HG02943 (cell line): ENCODE data around the gene SUPT3H.

Experiments used
- ATAC-seq: cut with Tn5 transposase; IDR thresholded peaks from one replicate; pipeline ENCODE4 v1.9.1; 2021; ENCODE audit warnings: mild to moderate bottlenecking, low read depth, moderate library complexity; ENCODE audit not compliant: unreplicated experiment

Gene SUPT3H

DNA sequence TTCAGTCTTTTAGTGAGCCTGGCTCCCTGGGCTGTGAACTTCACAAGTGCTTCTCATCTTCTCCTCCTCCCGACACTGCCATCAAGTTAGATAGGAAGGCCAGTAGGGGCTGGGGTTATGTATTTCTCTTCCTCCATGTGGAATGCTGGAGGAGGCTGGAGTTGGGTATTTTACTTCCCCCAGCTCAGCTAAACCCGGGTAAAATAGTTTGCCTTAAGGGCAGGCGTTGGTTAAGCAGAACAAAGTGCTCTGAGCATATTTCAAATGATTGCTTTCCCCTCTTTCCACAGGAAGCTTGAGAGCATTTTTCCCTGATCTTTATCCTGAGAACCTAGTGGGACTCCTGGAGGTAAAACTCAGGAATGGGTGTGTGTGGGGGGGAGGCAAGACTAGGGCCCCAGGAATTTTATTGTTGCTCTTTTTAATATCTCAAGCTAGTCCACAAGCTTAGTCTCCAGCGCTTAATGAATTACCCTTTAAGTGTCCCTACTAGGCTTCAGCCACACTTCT lies 16.9 kb upstream of the SUPT3H start:
- no peak for ATAC-seq

DNA sequence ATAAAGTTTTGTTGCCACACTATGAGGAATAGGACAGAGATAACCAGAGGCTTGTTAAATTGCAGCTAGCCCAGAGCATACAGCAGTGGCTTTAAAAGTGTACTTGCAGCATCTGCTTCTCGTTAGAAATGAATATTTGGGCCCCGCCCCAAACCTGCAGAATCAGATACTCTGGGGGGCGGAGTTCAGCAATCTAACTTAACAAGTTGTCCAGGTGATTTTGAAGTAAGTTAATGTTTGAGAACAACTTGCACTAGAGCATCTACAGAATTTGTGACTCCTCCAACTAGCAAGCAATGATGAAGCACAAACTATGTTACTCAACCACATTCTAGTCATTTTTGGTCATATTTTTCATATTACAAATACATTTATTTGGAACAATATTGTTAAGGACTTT lies 10.6 kb upstream of the SUPT3H start:
- no peak for ATAC-seq

DNA sequence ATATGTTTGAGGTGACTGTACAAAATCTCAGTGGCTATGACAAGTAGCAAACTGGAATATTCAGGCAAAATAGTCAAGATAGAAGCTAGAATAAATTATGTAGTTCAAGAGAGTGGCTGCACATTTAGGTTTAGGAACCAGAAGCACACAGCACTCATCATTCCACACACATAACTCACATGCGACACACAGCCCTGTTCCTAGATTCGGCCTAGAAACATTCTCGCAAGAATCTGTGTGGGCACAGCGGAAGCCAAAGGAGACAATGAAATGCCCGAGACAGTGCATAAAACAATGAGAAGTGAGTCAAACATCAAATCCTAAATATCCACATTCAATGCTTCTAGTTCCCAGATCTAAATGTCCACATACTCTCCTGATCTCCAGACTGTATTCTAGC lies 9.5 kb upstream of the SUPT3H start:
- ATAC-seq, result no peak

DNA sequence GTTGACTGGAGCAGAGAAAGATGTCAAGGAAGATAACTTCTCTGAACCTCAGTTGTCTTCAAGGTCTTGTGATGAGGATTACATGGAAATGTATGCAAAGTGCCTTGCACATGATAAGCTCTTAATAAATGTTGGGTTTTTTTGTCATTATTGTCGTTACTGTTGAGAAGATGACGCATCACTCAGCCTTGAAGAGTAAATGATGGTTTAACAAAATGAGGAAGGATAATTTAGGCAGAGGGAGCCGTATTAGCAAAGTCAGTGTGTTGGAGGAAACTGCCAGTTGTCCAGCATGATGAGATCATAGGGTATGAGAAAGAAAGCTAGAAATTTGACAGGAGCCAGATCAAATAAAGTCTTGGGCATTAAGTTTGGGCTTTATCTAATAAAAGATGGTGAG lies 8.8 kb upstream of the SUPT3H start:
- ATAC-seq, result no peak

DNA sequence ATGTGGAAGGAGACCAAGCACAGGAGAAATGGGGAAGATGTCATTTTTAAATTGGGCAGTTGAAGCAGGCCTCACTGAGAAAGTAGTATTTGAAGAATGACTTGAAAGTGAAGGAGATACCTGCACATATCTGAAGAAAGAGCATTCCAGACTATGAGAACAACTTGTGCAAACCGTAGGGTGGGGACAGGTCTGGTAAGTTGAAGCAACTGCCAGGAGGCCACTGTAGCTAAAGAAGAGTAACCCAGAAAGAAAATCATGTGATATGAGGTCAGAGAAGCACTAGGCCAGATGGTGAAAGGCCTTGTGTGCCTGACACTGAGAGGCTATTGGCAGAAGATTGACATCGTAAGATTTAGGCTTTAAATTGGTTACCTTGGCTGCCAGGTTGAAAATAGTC lies 4.7 kb upstream of the SUPT3H start:
- ATAC-seq, result no peak

DNA sequence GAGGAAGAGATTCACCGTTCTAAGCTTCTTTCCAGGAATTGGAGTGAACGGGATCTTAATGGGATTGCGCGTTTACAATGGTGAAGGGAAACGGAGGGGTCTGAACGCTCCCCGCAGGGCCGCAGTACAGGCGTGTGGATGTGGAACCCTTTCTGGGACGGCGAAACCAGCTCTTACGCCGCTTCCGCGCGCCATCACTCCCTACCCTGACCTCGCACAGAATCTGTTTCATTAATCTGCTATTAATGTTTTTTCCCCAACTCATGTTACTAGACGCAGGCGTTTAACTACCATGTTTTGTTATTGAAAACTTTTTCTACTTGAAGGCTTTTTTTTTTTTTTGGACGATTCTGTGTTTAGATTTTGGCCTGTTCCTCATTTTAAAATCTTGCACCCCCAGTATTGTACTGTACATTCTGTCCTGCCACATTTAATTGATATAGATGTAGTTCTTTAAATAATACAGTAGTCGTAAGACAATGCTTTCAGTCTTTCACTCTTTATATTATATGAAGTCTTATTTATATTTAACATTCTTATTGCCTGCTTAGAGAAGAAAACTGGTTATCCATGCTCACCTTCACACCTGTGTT lies 696 bp upstream of the SUPT3H start:
- ATAC-seq, result peak; percentile 27

DNA sequence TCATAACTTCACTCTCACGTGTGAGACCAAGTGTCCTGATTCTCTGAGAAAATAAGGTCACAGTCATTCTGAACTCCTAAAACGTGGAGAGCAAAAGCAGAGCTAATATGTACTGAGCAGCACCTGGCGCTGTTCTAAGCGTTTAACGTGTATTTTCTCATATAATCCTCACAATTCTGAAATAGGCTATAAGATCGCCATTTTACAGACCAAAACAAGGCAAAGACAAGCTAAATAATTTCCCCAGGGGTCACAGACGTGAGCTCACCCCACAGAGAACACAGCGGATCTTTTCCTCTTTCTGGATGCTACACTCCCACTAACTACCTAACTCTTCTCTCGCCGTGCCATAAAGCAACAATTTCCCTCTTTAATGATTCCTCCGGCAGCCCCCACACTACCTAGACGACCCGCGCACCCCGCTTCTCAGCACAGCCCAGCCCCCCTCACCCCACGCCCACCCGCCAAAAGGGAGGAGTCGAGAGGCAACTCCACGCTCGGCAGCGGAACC lies 636 bp downstream of the SUPT3H start:
- ATAC-seq, result no peak

DNA sequence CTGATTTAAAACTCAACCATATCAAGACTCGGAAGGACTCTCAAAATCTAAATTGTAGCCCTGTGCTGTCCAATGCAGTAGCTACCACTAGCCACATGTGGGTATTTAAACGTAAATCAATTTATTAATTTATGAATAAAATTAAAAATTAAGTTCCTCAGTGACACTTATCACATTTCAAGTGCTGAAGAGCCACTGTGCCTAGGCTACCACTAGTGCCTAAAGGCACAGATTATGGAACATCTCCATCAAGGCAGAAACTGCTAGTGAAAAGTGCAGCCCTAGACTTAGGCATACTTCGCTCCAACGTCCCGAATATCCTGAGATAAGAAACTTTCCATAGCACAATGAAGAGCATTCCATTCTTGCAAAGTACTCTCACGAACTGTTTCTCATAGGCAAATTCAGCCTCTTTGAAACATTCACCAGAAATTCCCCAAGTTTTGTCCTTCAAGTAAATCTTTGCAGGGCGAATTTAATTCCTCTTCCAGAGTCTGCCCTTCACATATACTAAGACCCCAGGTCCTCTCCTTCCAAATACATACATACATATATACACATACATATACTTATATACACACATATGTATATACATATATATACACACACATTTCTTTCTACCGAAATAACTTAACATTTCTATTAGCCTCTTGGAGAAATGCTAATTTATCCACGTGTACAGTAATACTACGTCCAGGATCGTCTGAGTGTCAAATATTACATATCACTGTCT lies 1.3 kb downstream of the SUPT3H start:
- ATAC-seq, result no peak

DNA sequence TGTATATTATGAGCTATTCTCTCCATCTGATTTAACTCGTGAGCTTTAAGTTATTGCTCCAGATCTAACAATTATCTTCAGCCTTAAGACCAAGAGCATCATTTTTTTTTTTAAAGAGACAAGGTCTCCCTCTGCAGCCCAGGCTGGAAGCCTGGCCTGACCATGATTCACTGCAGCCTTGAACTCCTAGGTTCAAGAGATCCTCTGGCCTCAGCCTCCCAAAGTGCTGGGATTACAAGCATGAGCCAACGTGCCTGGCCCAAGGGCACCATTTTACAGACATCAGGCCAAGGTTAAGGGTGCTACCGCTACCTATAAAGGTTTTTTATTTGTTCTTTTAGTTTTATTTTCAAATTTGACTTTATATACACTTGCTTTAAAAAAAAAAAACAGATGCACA lies 2.3 kb downstream of the SUPT3H start:
- no peak for ATAC-seq

DNA sequence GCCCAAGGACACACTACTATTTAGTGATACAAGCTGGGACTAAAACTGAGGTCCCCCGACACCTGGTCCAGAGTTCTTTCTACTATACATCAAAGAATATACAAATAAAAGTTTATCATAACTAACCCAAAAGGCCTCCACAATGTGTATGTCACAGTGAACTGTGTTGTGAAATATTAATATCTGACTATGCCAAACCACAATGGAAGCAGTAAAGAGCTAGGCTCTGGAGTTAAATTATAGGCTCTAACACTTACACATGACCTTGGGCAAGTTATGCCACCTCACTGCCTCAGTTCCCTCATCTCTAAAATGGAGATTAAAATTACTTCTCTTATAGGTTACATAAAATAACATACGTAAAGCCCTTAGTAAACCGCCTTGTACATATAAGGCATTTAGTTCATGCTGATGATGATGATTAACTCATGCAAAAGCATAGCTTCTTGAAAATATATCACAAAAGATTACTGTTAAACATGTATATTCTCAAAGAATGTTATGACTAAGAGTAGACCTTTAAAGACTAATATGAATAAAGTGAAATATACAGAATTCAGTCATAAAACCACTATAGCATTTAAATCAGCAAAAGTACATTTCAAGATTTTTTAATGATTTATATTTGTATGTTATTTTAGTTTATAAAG lies 5.7 kb downstream of the SUPT3H start:
- ATAC-seq, result no peak

DNA sequence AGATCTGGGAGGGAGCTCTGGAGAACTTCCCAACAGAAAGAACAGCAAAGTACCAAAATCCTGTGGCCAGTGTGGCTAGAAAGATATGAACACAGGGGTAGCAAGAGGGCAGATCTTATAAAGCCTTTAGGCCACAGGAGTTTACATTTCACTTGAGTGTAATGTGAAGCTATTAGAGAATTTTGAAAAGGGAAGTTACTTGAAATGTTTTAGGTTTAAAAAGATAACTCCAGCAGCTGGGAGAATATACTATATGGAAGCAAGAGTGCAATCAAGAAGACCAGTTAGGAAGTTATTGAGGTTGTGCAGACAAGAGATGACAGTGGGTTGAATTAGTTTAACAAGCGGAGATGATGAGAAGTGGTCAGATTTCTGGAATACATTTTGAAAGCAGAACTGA lies 7.9 kb downstream of the SUPT3H start:
- ATAC-seq, result no peak

DNA sequence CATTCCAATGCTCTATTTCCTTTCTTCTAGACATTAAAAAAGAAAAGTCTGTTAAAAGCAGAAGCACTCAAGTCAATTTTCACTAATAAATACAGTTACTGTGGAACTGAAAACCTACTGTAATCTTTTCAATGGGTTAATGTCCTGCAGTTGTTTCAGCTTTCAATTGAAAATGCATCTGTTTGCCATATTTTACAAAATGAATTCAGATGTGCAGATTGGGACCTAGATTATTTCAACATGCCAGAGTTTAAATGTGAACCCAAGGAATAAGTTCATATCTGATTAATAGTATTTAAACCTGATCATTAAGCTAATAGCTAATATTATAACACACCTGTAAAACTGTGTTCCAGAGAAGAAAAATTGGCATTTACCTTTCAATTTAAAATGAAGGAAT lies 9.7 kb downstream of the SUPT3H start:
- no peak for ATAC-seq

DNA sequence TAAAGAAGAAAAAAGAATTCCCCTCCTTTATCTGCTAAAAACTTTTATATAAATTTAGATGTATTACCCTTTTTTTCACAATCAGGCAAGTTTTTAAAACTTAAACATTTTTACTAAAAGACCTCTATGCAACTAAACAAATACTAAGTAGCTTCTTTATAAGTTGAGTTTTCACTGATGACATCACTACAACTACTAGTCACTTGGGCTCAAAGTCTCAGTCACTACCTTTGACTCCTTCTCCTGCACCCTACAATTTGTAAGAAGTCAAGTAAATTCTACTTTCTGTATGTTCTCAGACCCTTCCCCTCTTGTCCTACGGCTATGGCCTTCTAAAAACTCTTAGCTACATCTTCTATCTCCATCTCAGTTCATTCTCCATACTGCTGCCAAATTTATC lies 11.2 kb downstream of the SUPT3H start:
- ATAC-seq, result no peak

DNA sequence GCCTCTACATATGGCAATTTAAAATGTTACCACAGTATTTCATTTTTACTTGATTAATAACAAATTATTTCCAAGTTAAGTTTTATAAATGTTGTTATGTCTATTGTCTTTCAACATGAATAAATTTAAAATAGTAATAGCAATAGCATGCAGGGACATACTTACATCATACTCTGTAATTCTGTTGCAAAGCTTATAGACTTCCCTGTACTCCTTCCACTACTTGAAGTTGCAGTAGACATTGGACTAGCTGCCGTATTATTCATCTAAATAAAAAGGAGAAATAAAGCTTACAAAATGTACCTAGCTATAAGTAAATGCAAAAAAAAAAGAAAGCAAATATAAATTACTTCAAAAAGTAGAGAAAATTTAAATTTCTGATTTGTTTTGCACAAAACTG lies 12.7 kb downstream of the SUPT3H start:
- no peak for ATAC-seq

DNA sequence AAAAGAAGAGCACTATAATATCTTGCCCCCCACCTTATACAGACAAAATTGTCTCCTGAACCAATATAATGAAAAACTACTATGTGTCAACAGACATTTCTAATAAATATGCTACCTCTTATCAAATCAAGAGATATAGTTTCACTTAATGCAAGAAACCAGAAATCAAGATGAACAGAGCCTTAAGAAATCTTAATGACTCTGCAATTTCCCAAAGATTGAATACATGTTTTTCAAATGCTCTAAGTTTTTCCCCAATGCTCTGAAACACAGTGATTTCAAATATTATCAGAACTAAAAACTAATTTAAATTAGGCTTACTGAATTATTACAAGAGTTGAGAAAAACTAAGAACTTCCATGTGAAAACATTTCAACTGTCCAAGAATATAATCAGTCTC lies 13.3 kb downstream of the SUPT3H start:
- ATAC-seq, result no peak

DNA sequence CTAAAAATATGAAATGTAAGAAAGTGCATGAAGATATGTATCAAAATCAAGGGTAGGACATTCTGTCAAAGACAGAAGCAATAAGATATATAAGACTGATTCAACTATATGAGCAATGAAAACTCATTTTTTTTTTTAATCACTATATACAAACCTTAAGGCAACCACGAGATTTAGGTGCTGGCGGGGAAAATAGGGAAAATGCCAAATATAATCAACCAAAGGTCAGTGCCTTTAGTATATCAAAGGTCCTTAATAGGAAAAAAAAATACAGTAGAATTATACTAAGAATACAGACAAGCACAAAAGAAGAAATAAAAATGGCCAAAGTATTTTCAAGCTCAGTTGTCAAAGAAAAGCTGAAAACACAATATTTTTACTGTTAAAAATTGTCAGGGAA lies 24.1 kb downstream of the SUPT3H start:
- ATAC-seq, result no peak

DNA sequence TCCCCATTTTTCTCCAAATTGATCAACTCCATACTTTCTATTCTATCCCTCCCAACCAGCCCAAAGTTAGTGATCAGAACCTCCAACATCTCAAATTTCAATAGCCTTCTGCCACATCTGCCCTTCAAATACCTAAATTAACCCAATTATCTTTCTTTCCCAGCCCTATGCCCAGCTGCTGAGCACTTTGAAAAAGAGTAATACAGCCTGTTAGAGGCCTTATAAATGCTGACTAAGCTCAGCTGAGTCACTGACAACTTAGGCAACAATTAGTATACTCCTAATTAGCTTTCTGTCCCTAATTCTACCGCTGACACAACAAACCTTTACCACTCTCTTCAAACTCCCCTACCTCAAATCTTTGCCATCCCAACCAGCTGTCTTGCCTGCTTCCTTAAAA lies 26.1 kb downstream of the SUPT3H start:
- no peak for ATAC-seq

DNA sequence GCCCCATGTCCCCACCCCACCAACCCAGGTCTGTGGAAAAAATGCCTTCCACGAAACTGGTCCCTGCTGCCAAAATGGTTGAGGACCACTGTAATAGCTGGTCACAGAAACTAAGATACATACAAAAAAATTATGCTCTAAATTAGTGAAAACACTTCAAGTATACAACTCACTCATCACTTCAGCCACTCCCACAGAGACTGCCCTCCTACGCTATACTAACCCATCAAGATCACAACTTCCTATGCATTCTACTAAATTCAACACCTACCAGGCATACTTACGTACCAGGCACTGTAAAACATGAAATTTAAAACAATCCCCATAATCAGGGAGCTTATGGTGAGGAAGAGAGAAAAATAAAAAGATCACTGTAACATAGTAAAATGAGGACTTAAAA lies 26.7 kb downstream of the SUPT3H start:
- no peak for ATAC-seq

DNA sequence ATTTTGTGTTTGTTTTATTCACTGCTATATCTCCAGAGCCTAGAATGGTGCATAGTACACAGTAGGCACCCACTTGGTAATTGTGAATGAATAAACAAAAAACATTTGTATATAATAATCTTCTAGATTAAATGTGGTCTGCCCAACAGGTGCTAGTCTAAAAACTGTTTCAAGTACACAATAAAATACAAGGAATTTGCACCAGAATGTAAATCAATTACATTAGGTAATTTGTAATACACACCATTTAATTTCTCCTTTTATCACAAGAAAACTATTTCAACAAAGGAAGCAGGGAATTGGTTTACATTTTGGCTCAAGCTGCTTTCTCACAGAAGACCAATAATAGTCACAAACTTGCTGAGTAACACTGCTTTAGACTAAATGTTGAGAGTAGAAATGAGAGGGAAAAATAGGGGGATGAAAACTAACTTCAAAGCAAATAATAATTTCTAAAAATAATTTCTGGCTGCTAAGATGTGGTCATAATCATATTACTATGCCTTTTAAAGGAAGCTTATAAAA lies 27.5 kb downstream of the SUPT3H start:
- ATAC-seq, result no peak

DNA sequence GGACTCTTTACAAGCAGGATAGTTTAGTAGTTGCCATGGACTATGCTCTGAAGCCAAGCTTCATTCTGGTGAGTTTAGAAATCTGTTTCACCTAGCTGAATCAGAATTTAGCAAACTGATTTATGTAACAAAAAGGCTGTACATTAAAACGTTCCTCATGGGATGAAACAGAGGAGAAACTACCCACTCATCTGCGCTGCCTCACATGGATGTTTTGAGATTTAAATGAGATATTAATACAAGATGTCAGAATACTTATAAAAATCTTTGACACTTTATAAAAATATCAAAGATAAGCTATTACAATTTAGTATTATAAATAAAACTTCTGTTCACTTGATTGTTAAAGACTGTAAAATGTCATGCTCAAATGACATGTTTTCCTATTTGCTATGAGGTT lies 32.8 kb downstream of the SUPT3H start:
- no peak for ATAC-seq

DNA sequence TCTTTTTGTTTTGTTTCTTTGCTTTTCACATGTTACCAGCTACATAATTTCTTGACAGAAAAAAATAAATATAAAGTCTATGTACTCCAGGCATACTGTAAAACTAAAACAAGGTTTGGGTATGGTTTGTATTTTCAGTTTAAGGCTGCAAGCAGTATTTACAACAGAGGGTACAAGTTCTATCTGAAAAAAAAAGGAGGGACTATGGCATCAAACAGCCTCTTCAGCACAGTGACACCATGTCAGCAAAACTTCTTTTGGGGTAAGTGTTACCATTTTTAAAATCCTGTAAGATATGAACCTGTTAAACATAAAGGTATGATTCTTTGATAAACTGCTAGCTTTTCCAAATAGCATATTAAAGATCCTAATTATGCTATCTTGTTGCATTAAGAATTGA lies 49.2 kb downstream of the SUPT3H start:
- no peak for ATAC-seq
